Measurements from ENCODE around the gene SLC46A3.
"Not testable (repeated sequence)": the region's sequence is repeated elsewhere in the genome, so short reads cannot be mapped to it uniquely, and the experiment has no call there.

The SLC46A3 gene

GRCh38 chr13:28730762-28731161 lies 12.0 kb upstream of the SLC46A3 start:
- DNase-seq (ENCODE audit: low read depth in 2 of 2): no peak

- no peak for DNase-seq (ENCODE audit: low read depth in 2 of 2)
Measured at GRCh38 chr13:28729541-28729940, 10.8 kb upstream of the SLC46A3 start.

- DNase-seq (ENCODE audit: low read depth in 2 of 2): no peak
Measured at GRCh38 chr13:28728642-28729041, 9.9 kb upstream of the SLC46A3 start.

- no peak for DNase-seq (ENCODE audit: low read depth in 2 of 2)
Measured at GRCh38 chr13:28725046-28725610, 6.4 kb upstream of the SLC46A3 start.

- DNase-seq (ENCODE audit: low read depth in 2 of 2): no peak
Measured at GRCh38 chr13:28723806-28724205, 5.0 kb upstream of the SLC46A3 start.

GRCh38 chr13:28719227-28720055 lies 671 bp upstream of the SLC46A3 start:
- DNase-seq (ENCODE audit: low read depth in 2 of 2): no peak

GRCh38 chr13:28718196-28718542 lies 601 bp downstream of the SLC46A3 start:
- DNase-seq (ENCODE audit: low read depth in 2 of 2): no peak

- no peak for DNase-seq (ENCODE audit: low read depth in 2 of 2)
Measured at GRCh38 chr13:28717170-28717569, 1.6 kb downstream of the SLC46A3 start.

- no peak for DNase-seq (ENCODE audit: low read depth in 2 of 2)
Measured at GRCh38 chr13:28716511-28716910, 2.3 kb downstream of the SLC46A3 start.

- no peak for DNase-seq (ENCODE audit: low read depth in 2 of 2)
Measured at GRCh38 chr13:28714651-28715050, 4.1 kb downstream of the SLC46A3 start.

GRCh38 chr13:28710161-28710560 lies 8.6 kb downstream of the SLC46A3 start:
- no peak for DNase-seq (ENCODE audit: low read depth in 2 of 2)

- DNase-seq (ENCODE audit: low read depth in 2 of 2): no peak
Measured at GRCh38 chr13:28707629-28708427, 10.9 kb downstream of the SLC46A3 start.

GRCh38 chr13:28705461-28706083 lies 13.2 kb downstream of the SLC46A3 start:
- DNase-seq (ENCODE audit: low read depth in 2 of 2): no peak

GRCh38 chr13:28704919-28705318 lies 13.9 kb downstream of the SLC46A3 start:
- no peak for DNase-seq (ENCODE audit: low read depth in 2 of 2)

- DNase-seq (ENCODE audit: low read depth in 2 of 2): no peak
Measured at GRCh38 chr13:28704282-28704681, 14.5 kb downstream of the SLC46A3 start.

- no peak for DNase-seq (ENCODE audit: low read depth in 2 of 2)
Measured at GRCh38 chr13:28699246-28699645, 19.5 kb downstream of the SLC46A3 start.

GRCh38 chr13:28697441-28697840 lies 21.3 kb downstream of the SLC46A3 start:
- DNase-seq (ENCODE audit: low read depth in 2 of 2): no peak

GRCh38 chr13:28693605-28694491 lies 24.9 kb downstream of the SLC46A3 start:
- DNase-seq (ENCODE audit: low read depth in 2 of 2): not testable (repeated sequence)

GRCh38 chr13:28685892-28686291 lies 32.9 kb downstream of the SLC46A3 start:
- DNase-seq (ENCODE audit: low read depth in 2 of 2): no peak

- DNase-seq (ENCODE audit: low read depth in 2 of 2): no peak
Measured at GRCh38 chr13:28685114-28685513, 33.7 kb downstream of the SLC46A3 start.

GRCh38 chr13:28684257-28684656 lies 34.5 kb downstream of the SLC46A3 start:
- no peak for DNase-seq (ENCODE audit: low read depth in 2 of 2)
